ENCODE measurements around the gene PITPNB.

PITPNB gene

DNA sequence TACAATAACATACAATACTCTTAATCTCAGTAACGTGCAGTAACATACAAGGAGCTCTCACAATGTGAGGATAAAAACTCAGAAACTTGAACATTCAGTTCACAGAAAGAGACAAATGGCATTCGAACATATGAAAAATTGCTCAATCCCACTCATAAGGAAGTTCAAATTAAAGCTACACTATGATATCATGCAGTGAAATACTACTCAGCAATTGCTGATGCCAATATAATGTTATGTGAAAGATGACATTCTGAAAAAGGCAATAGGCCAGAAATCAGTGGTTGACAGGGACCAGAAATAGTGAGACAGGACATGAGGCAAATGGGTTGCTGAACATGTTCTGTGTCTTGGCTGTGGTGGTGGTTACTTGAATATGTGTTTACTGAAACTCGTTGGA, 33.7 kb upstream of the PITPNB start:
- TF ChIP-seq, protein P1, sequence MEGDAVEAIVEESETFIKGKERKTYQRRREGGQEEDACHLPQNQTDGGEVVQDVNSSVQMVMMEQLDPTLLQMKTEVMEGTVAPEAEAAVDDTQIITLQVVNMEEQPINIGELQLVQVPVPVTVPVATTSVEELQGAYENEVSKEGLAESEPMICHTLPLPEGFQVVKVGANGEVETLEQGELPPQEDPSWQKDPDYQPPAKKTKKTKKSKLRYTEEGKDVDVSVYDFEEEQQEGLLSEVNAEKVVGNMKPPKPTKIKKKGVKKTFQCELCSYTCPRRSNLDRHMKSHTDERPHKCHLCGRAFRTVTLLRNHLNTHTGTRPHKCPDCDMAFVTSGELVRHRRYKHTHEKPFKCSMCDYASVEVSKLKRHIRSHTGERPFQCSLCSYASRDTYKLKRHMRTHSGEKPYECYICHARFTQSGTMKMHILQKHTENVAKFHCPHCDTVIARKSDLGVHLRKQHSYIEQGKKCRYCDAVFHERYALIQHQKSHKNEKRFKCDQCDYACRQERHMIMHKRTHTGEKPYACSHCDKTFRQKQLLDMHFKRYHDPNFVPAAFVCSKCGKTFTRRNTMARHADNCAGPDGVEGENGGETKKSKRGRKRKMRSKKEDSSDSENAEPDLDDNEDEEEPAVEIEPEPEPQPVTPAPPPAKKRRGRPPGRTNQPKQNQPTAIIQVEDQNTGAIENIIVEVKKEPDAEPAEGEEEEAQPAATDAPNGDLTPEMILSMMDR (conservative IDR thresholded peaks at IDR 0.05) = no peak
- H3K27ac ChIP-seq = no peak overlapping the region

DNA sequence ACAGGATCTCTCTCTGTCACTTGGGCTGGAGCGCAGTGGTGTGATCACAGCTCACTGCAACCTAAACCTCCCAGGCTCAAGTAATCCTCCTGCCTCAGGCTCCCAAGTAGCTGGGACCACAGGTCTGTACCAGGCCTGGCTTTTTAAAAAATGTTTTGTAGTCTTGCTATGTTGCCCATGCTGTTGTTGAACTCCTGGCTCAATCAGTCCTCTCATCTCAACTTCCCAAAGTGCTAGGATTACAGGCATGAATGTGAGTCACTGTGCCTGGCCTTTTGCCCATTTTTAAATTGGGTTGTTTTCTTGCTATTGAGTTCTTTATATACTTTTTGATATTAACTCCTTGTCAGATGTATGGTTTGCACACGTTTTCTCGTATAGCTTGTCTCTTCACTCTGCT, 33.0 kb upstream of the PITPNB start:
- TF ChIP-seq, protein P1 (conservative IDR thresholded peaks at IDR 0.05) = no peak
- no peak overlapping the region for H3K27ac ChIP-seq

DNA sequence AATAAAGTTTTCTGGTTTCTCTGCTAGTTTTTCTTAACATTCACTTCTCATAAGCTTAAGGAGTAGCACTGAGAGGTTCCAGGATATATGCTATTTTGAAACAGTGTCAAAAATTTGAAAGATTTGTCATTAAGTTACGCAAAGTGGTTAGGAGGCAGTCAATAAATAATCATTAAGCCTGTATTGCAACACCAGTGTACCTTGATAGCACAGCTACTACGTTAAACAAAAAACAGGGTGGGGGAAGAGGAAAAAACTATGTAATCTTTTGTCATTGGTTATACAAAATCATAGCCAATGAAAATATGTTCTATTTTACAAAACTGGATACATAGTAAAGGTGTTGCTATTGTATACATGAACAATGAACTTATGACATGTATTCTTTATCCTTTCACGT, 30.4 kb upstream of the PITPNB start:
- TF ChIP-seq, protein P1 (conservative IDR thresholded peaks at IDR 0.05) = no peak
- H3K27ac ChIP-seq = no peak overlapping the region

DNA sequence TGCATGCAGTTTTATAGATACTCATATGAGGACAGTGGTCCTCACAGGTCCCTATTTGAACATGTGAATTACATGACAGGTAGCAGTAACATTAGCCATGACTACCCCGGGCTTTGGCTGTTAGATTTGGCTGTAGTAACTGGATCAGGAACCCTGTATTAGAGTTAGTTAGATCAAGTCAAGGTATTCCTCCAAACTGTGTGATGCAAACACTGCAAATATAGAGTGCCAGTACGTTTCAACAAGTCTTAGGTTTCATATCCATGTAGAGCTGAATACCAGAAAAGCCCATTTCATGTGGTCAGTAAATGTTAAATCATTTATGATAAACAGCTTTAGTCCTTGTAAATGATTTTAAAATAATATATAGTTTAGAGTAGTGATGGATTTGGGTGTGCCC, 29.5 kb upstream of the PITPNB start:
- no peak overlapping the region for H3K27ac ChIP-seq
- TF ChIP-seq, protein P1 (conservative IDR thresholded peaks at IDR 0.05) = no peak

DNA sequence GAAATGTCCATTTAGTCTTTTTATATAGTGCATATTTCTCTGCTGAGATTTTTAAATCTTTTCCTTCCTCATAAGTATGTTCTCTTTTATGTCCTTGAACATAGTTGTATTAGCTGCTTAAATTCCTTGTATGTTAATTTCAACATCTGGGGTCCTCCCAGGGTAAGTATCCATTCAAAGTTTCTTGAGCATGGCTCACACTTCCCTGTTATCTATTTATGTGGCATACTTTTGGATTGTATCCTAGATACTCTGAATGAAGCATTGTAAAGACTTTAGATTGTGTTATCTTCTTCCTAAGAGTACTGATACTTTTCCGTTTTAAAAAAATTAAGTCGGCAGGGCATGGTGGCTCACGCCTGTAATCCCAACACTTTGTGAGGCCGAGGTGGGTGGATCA, 28.4 kb upstream of the PITPNB start:
- no peak overlapping the region for H3K27ac ChIP-seq

DNA sequence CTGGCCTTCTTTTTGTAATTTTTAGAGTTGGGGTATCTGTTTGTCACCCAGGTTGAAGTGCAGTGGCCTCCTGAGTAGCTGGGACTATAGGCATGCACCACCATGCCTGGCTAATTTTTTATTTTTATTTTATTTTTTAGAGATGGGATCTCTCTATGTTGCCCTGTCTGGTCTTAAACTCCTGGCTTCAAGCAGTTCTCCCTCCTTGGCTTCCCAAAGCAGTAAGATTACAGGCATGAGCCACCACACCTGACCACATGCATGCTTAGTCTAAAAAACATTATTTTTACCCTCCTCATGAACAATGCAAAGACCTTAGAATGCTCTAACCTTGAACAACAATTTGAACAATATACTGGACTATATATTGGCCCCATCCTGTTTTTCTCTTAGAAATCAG, 22.1 kb upstream of the PITPNB start:
- TF ChIP-seq, protein P1 (conservative IDR thresholded peaks at IDR 0.05) = no peak
- H3K27ac ChIP-seq = no peak overlapping the region

More for the DNA sequence above, 28.4 kb upstream of the PITPNB start:
- TF ChIP-seq, protein P1 (conservative IDR thresholded peaks at IDR 0.05) = no peak

DNA sequence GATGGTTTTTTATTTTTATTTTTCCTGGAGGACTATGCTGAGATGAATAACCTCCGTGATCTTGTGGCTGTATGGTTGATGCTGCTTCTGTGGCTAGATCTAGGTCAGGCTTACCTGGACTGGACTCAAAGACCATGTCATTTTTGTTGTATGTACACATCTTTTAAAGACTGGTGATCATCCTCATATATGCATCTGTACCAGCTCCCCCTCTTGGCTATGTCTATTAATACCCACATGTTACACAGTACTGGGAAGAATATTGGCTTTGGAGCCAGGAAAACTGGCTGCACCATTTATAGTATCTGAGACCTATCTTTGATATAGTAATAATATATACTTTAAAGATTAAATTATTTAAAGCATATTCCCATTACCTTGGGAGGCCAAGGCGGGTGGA, 18.4 kb upstream of the PITPNB start:
- TF ChIP-seq, protein P1 (conservative IDR thresholded peaks at IDR 0.05) = no peak
- H3K27ac ChIP-seq = no peak overlapping the region

DNA sequence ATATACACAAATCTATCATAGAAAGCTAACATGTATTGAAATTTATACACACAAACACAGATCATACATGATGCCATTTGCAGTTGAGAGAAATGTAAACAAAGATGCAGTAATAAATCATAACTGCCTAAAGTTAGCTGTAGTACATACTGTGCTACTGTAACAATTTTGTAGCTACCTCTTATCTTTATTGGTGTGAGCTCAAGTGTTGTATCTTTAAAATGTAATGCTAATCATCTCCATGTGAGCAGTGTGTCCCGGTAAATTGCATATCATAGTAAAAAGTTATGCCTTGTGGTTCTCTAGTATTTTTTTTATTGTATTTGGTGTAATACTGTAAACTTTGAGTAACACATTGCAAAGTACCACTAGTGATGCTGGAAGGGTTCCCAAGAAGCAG, 16.8 kb upstream of the PITPNB start:
- no peak overlapping the region; the same call in 1 of the 2 replicates for H3K27ac ChIP-seq
- TF ChIP-seq, protein P1 (conservative IDR thresholded peaks at IDR 0.05) = no peak
